Hematopoietic multipotent progenitor cell treated with erythropoietin and hydrocortisone succinate and interleukin-3 and kit ligand, for 15 days (in vitro differentiated cells): ENCODE data around the gene NCAM1.

Source experiments
- DNase-seq: peaks from one replicate; pipeline ENCODE4 v3.0.0-alpha.2; 2015; ENCODE audit warnings: low spot score

NCAM1 gene

GRCh38 chr11:113201054-113201818 is 240.0 kb downstream of the NCAM1 start:
- no peak for DNase-seq

- no peak for DNase-seq
Measured at GRCh38 chr11:113202431-113202830, 241.2 kb downstream of the NCAM1 start.

GRCh38 chr11:113203141-113203753 is 242.0 kb downstream of the NCAM1 start:
- DNase-seq, result no peak

- DNase-seq, result no peak
Measured at GRCh38 chr11:113204280-113204679, 243.1 kb downstream of the NCAM1 start.

- DNase-seq, result no peak
Measured at GRCh38 chr11:113213549-113213948, 252.3 kb downstream of the NCAM1 start.

GRCh38 chr11:113222241-113222640 is 261.0 kb downstream of the NCAM1 start:
- no peak for DNase-seq

- no peak for DNase-seq
Measured at GRCh38 chr11:113234888-113235287, 273.7 kb downstream of the NCAM1 start.

- DNase-seq, result no peak
Measured at GRCh38 chr11:113237261-113237660, 276.0 kb downstream of the NCAM1 start.

GRCh38 chr11:113238721-113239120 is 277.5 kb downstream of the NCAM1 start:
- no peak for DNase-seq

GRCh38 chr11:113240389-113240788 is 279.2 kb downstream of the NCAM1 start:
- DNase-seq, result no peak

- DNase-seq, result no peak
Measured at GRCh38 chr11:113240790-113241635, 279.8 kb downstream of the NCAM1 start.

GRCh38 chr11:113241636-113242054 is 280.4 kb downstream of the NCAM1 start:
- DNase-seq, result no peak

- DNase-seq, result no peak
Measured at GRCh38 chr11:113242060-113242459, 280.8 kb downstream of the NCAM1 start.

GRCh38 chr11:113242767-113243397 is 281.7 kb downstream of the NCAM1 start:
- DNase-seq, result no peak

- DNase-seq, result no peak
Measured at GRCh38 chr11:113243696-113244095, 282.5 kb downstream of the NCAM1 start.

GRCh38 chr11:113245216-113245615 is 284.0 kb downstream of the NCAM1 start:
- DNase-seq, result no peak

- no peak for DNase-seq
Measured at GRCh38 chr11:113247221-113247620, 286.0 kb downstream of the NCAM1 start.

GRCh38 chr11:113247966-113248365 is 286.7 kb downstream of the NCAM1 start:
- DNase-seq, result no peak

- DNase-seq, result no peak
Measured at GRCh38 chr11:113248702-113249490, 287.7 kb downstream of the NCAM1 start.

GRCh38 chr11:113249491-113249763 is 288.2 kb downstream of the NCAM1 start:
- no peak for DNase-seq

- no peak for DNase-seq
Measured at GRCh38 chr11:113249786-113250185, 288.6 kb downstream of the NCAM1 start.

GRCh38 chr11:113251281-113251680 is 290.1 kb downstream of the NCAM1 start:
- no peak for DNase-seq
